ENCODE measurements around the gene NDUFAB1.

The NDUFAB1 gene

DNA sequence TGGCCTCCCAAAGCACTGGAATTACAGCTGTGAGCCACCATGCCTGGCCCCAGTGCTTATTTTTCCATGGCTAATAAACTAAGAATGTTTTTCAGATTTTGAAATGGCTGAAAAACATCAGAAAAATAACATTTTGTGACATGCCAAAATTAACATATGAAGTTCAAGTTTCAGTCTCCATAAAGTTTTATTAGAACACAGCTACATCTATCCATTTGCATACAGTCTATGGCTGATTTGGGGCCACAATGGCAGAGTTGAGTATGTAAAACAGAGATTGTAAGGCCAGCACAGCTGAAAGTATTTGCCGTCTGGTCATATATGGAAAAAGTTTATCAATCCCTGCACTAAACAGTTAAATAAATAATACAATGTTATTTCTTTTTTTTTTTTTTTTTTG is 13.8 kb upstream of the NDUFAB1 start:
- Mint-ChIP-seq H3K4me1 (no peaks in the 10 kb centered on the region), H3K4me3 (no peak overlapping the region), H3K27ac (no peak overlapping the region), H3K27me3 (ENCODE audit: low read depth, poor library complexity) (no peaks in the 10 kb centered on the region), H3K36me3 (ENCODE audit: low read depth) (peaks cover 15% of the 10 kb centered on the region), H3K9me3 (no peaks in the 10 kb centered on the region)
- DNase-seq, result no peak
- TF ChIP-seq, protein P1, sequence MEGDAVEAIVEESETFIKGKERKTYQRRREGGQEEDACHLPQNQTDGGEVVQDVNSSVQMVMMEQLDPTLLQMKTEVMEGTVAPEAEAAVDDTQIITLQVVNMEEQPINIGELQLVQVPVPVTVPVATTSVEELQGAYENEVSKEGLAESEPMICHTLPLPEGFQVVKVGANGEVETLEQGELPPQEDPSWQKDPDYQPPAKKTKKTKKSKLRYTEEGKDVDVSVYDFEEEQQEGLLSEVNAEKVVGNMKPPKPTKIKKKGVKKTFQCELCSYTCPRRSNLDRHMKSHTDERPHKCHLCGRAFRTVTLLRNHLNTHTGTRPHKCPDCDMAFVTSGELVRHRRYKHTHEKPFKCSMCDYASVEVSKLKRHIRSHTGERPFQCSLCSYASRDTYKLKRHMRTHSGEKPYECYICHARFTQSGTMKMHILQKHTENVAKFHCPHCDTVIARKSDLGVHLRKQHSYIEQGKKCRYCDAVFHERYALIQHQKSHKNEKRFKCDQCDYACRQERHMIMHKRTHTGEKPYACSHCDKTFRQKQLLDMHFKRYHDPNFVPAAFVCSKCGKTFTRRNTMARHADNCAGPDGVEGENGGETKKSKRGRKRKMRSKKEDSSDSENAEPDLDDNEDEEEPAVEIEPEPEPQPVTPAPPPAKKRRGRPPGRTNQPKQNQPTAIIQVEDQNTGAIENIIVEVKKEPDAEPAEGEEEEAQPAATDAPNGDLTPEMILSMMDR (IDR thresholded peaks at IDR 0.05), result no peak

DNA sequence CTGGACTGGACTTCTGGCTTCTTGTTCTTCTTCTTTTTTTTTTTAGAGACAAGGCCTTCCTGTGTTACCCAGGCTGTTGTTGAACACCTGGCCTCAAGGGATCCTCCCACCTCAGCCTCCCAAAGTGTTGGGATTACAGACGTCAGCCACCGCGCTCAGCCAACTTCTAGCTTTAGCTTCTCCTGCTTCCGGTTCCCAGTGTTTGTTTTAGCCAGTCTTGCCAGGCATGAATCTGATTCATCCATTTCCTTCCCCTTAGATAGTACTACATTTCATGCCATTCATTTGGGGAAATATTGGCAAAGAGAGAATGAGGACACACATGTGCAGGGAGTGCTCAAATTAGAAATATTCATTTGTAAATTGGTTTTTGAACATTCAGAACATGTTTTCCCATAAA is 12.1 kb upstream of the NDUFAB1 start:
- Mint-ChIP-seq H3K27me3 (ENCODE audit: low read depth, poor library complexity) (no peaks in the 10 kb centered on the region), H3K4me1 (no peaks in the 10 kb centered on the region), H3K9me3 (no peaks in the 10 kb centered on the region), H3K4me3 (no peak overlapping the region), H3K36me3 (ENCODE audit: low read depth) (peaks cover 19% of the 10 kb centered on the region), H3K27ac (peak overlapping the region; percentile 93)
- TF ChIP-seq, protein P1 (IDR thresholded peaks at IDR 0.05), result no peak
- DNase-seq, result no peak

GRCh38 chr16:23607726-23608125 is 11.6 kb upstream of the NDUFAB1 start:
- TF ChIP-seq, protein P1 (IDR thresholded peaks at IDR 0.05), result no peak
- no peaks in the 10 kb centered on the region for H3K4me1 Mint-ChIP-seq
- no peaks in the 10 kb centered on the region for H3K9me3 Mint-ChIP-seq
- peak overlapping the region; percentile 93 for H3K27ac Mint-ChIP-seq
- DNase-seq, result no peak
- H3K27me3 Mint-ChIP-seq (ENCODE audit: low read depth, poor library complexity), result no peaks in the 10 kb centered on the region
- no peak overlapping the region for H3K4me3 Mint-ChIP-seq
- peaks cover 21% of the 10 kb centered on the region for H3K36me3 Mint-ChIP-seq (ENCODE audit: low read depth)

DNA sequence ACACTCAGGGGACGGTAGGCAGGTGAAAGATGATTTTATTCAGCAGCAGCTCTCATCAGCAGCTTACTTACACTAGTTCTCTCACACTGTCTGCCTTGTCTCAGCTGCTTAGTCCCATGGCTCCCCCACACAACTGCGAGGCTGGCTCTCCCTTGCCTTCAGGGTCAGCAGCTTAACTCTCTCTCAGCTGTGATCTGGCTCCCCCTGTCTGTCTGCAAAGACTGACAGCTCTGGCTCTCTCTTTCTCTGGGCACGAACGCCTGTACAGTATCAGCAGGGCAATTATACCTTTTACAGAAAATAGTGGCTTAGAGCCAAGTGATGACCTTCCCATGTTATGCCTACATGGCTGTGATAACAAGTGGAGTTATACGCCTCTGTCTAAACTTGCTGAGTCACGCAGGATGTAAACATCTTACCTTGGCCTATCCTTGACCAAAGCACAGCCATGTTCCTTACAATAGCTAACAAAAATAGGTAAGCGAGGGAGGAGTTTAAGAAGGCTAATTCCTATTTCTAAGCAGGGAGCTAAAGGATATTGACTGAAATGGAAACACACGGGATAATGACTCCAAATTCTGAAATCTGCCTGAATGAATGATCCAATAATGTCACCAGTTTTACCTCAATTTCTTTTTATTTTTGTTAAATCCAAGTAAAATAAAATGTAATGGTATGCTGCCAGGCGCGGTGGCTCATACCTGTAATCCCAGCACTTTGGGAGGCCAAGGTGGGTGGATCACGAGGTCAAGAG is 1.1 kb upstream of the NDUFAB1 start:
- TF ChIP-seq, protein P1 (IDR thresholded peaks at IDR 0.05), result no peak
- no peaks in the 10 kb centered on the region for H3K9me3 Mint-ChIP-seq
- H3K36me3 Mint-ChIP-seq (ENCODE audit: low read depth), result peaks cover 12% of the 10 kb centered on the region
- peak; percentile 18 for DNase-seq
- H3K4me3 Mint-ChIP-seq, result peak overlapping the region; percentile 11
- H3K4me1 Mint-ChIP-seq, result peaks cover 7% of the 10 kb centered on the region
- H3K27ac Mint-ChIP-seq, result peak overlapping the region; percentile 55
- H3K27me3 Mint-ChIP-seq (ENCODE audit: low read depth, poor library complexity), result peaks cover under 1% of the 10 kb centered on the region

- Mint-ChIP-seq H3K27ac (peak overlapping the region; percentile 22), H3K9me3 (no peaks in the 10 kb centered on the region), H3K27me3 (ENCODE audit: low read depth, poor library complexity) (no peaks in the 10 kb centered on the region), H3K36me3 (ENCODE audit: low read depth) (peaks cover 30% of the 10 kb centered on the region), H3K4me1 (peaks cover 7% of the 10 kb centered on the region), H3K4me3 (peak overlapping the region; percentile 91)
- DNase-seq, result no peak
- TF ChIP-seq, protein P1 (IDR thresholded peaks at IDR 0.05), result no peak
These were observed 718 bp downstream of the NDUFAB1 start for GRCh38 chr16:23595246-23595950.

Data from nephron progenitor cell (in vitro differentiated cells).